Subcutaneous adipose tissue (tissue), 4 donors: ENCODE measurements around the gene TMEM52. TPM values are rescaled to one million over a fixed set of nuclear protein-coding genes. Genes with fewer than 3 reads are reported as not detected.

Source experiments
- total RNA-seq, 4 donors: library from RNA; depleted of rRNA; stranded (reverse); fragments of >200 nt; gene quantifications; one replicate each; pipeline ENCODE4 v1.1.0, GENCODE V29; 2016
- TF ChIP-seq, protein P1 (sequence below): fragments of 450-650 bp; IDR thresholded peaks from one replicate; pipeline ENCODE4 v1.5.1; 2016; ENCODE audit warnings: low read depth, mild to moderate bottlenecking, control low read depth, antibody characterized with exemption, moderate library complexity

The TMEM52 gene
- total RNA-seq, 4 donors from 2014 or later: 1.3 to 9.8 (median 1.7) TPM; not detected in 1

GRCh38 chr1:1916851-1917251 is 2.2 kb downstream of the TMEM52 start:
- TF ChIP-seq, protein P1, sequence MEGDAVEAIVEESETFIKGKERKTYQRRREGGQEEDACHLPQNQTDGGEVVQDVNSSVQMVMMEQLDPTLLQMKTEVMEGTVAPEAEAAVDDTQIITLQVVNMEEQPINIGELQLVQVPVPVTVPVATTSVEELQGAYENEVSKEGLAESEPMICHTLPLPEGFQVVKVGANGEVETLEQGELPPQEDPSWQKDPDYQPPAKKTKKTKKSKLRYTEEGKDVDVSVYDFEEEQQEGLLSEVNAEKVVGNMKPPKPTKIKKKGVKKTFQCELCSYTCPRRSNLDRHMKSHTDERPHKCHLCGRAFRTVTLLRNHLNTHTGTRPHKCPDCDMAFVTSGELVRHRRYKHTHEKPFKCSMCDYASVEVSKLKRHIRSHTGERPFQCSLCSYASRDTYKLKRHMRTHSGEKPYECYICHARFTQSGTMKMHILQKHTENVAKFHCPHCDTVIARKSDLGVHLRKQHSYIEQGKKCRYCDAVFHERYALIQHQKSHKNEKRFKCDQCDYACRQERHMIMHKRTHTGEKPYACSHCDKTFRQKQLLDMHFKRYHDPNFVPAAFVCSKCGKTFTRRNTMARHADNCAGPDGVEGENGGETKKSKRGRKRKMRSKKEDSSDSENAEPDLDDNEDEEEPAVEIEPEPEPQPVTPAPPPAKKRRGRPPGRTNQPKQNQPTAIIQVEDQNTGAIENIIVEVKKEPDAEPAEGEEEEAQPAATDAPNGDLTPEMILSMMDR: no peak

GRCh38 chr1:1915911-1916840 is 2.9 kb downstream of the TMEM52 start:
- TF ChIP-seq, protein P1: no peak

DNA sequence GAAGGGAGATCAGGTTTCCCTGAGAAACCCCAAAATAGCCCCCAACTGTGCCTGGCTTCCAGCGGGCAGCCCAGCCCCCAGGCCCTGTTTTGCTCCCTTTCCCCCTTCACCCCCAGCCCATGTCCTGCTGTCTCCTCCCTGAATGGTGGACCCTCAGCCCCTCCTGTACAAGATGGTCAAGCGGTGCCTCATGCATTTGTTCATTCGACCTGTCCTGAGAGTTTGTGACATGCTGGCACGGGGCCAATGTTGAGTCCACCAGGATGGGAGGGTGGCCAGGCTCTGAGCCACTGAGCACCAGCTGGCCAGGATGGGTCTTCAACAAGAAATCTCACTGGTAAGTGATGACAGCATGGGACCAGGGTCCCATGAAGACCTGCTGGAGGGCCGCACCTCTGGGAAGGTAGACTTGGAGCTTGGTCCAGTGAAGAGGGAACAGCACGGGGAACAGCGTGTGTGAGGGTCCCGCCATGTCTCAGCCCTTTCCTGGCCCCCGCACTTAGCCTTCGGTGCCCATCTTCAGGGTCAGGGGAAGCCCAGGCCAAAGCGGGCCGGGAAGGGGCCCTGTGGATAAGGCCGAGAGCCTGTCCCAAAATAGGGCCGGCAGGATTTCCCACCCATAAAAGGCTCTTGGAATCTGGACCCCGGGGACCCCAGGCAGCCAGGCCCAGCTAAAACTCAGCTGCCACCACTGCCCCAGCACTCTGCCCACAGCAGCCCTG is 3.9 kb downstream of the TMEM52 start, which contains the start of gene CALML6:
TSS of gene CALML6 (plus strand) at position 290 of the 722 bp plus-strand sequence. CDS start at position 311, 21 bp downstream.
- TF ChIP-seq, protein P1: no peak

GRCh38 chr1:1914101-1914970 is 4.7 kb downstream of the TMEM52 start:
- TF ChIP-seq, protein P1: no peak

GRCh38 chr1:1911350-1912041 is 7.6 kb downstream of the TMEM52 start:
- TF ChIP-seq, protein P1: no peak

DNA sequence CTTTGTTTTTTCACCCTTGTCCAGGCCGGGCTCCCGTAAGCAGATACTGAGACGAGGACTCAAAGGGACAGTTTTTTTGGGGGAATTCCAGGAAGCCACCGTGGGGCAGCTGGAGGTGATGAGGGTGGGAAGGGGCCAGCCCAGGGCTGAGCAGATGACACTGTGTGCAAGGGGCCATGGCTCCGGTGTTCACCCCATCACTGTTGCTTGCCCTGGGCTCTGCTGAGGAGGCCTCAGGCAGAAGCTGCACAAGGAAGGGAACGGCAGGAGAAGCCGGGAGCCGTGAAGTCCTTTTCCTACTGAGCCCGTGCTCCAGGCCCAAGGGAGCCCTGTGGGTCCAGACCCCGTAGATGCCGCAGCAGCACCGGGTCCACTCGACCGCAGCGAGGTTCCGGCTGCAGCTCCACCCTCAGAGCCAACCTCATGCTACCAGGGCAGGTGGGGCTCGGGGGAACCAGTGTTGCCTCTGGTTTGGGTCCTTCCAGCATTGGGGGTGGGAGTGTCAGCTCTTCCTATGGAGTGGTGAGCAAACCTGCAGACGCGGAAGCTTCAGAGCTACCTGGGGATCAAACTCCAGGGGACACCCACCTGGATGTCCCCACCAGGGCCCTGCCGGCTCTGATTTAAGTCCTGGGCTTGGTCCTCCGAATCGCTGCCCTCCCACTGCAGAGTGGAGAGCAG is 8.3 kb downstream of the TMEM52 start:
- TF ChIP-seq, protein P1: no peak
